ENCODE measurements around the gene PRKD2. TPM values are rescaled to one million over a fixed set of nuclear protein-coding genes. Genes with fewer than 3 reads are reported as not detected.
"Not testable (repeated sequence)": the region's sequence is repeated elsewhere in the genome, so short reads cannot be mapped to it uniquely, and the experiment has no call there.

PRKD2 gene
- total and polyA plus RNA-seq, 2 experiments from 2014 or later = 24.7 to 25.5 TPM

- Histone ChIP-seq H3K27ac (peak overlapping the region; percentile 37), H3K4me3 (peak overlapping the region; percentile 96), H3K9me3 (ENCODE audit: low read depth) (no peaks in the 10 kb centered on the region), H3K36me3 (peaks cover 3% of the 10 kb centered on the region), H3K4me1 (ENCODE audit: low read depth) (peaks cover 12% of the 10 kb centered on the region), H3K27me3 (no peaks in the 10 kb centered on the region)
- no peak for TF ChIP-seq CTCF (IDR thresholded peaks at IDR 0.05; ENCODE audit: low read depth, low read length)
- DNase-seq (ENCODE audit: low read depth in 1 of 2, low spot score in 1 of 2) = peak; percentile 20 to 61
These were observed 791 bp downstream of the PRKD2 start for GRCh38 chr19:46715975-46716671.

- Histone ChIP-seq H3K27ac (no peak overlapping the region), H3K27me3 (no peaks in the 10 kb centered on the region), H3K9me3 (ENCODE audit: low read depth) (no peaks in the 10 kb centered on the region), H3K4me1 (ENCODE audit: low read depth) (peaks cover 12% of the 10 kb centered on the region), H3K36me3 (peaks cover 3% of the 10 kb centered on the region), H3K4me3 (peak overlapping the region; percentile 96)
- no peak for TF ChIP-seq CTCF (IDR thresholded peaks at IDR 0.05; ENCODE audit: low read depth, low read length)
- no peak for DNase-seq (ENCODE audit: low read depth in 1 of 2, low spot score in 1 of 2)
These were observed 1.3 kb downstream of the PRKD2 start for GRCh38 chr19:46715620-46715974.

- no peak for TF ChIP-seq CTCF (IDR thresholded peaks at IDR 0.05; ENCODE audit: low read depth, low read length)
- Histone ChIP-seq H3K36me3 (no peaks in the 10 kb centered on the region), H3K9me3 (ENCODE audit: low read depth) (no peaks in the 10 kb centered on the region), H3K4me3 (peak overlapping the region; percentile 33), H3K27me3 (no peaks in the 10 kb centered on the region), H3K27ac (no peak overlapping the region), H3K4me1 (ENCODE audit: low read depth) (peaks cover 12% of the 10 kb centered on the region)
- DNase-seq (ENCODE audit: low read depth in 1 of 2, low spot score in 1 of 2) = no peak
These were observed 2.3 kb downstream of the PRKD2 start for GRCh38 chr19:46714444-46715106.

GRCh38 chr19:46713781-46714443 lies 3.0 kb downstream of the PRKD2 start:
- Histone ChIP-seq H3K27me3 (no peaks in the 10 kb centered on the region), H3K27ac (no peak overlapping the region)
- peak; percentile 44 to 90 for DNase-seq (ENCODE audit: low read depth in 1 of 2, low spot score in 1 of 2)

GRCh38 chr19:46712768-46713338 lies 4.1 kb downstream of the PRKD2 start:
- not testable (repeated sequence) for H3K4me3 ChIP-seq; H3K27ac ChIP-seq; DNase-seq (ENCODE audit: low read depth in 1 of 2, low spot score in 1 of 2); H3K27me3 ChIP-seq; H3K36me3 ChIP-seq; H3K9me3 ChIP-seq (ENCODE audit: low read depth)
- H3K4me1 ChIP-seq (ENCODE audit: low read depth) = peaks cover 12% of the 10 kb centered on the region

More at GRCh38 chr19:46713781-46714443, 3.0 kb downstream of the PRKD2 start:
- Histone ChIP-seq H3K9me3 (ENCODE audit: low read depth) (no peaks in the 10 kb centered on the region), H3K36me3 (no peaks in the 10 kb centered on the region), H3K4me3 (peak overlapping the region; percentile 33), H3K4me1 (ENCODE audit: low read depth) (peaks cover 12% of the 10 kb centered on the region)
- TF ChIP-seq CTCF (IDR thresholded peaks at IDR 0.05; ENCODE audit: low read depth, low read length) = no peak
